Measurements from ENCODE around the gene SLC44A3. TPM values are rescaled to one million over a fixed set of nuclear protein-coding genes. Genes with fewer than 3 reads are reported as not detected.

The SLC44A3 gene
- 0.59 and 0.65 TPM in 2 replicates for total RNA-seq

GRCh38 chr1:94819945-94820746 is at the start of gene SLC44A3:
Gene SLC44A3, plus strand, starts transcription at chr1:94820357. Its CDS starts 95 bp downstream, at chr1:94820452.

GRCh38 chr1:94926915-94927404 is 106.8 kb downstream of the SLC44A3 start, which contains the start of gene CNN3:
Gene CNN3, minus strand, starts transcription at chr1:94927110. Its CDS starts 216 bp downstream, at chr1:94926894.

Other genes with a start within 250 kb of the SLC44A3 start
- 525 and 648 TPM in 2 replicates for gene CNN3, start 106.8 kb downstream of the SLC44A3 start, total RNA-seq

Measured in smooth muscle cell of the umbilical artery (primary cell).